Activated naive CD8-positive, alpha-beta T cell treated with anti-CD3 and anti-CD28 coated beads for 36 hours (primary cell): ENCODE data around the gene DDX50. TPM values are rescaled to one million over a fixed set of nuclear protein-coding genes. Genes with fewer than 3 reads are reported as not detected.
"Not testable (repeated sequence)": the region's sequence is repeated elsewhere in the genome, so short reads cannot be mapped to it uniquely, and the experiment has no call there.

Experiments used
- DNase-seq: peaks from one replicate; pipeline ENCODE4 v3.0.0; 2021
- H3K27ac Mint-ChIP-seq: one replicate; pipeline ENCODE4 v1.8.0; 2022; ENCODE audit warnings: mild to moderate bottlenecking, moderate library complexity, mixed read lengths
- H3K27me3 Mint-ChIP-seq: one replicate; pipeline ENCODE4 v1.8.0; 2022; ENCODE audit warnings: mild to moderate bottlenecking, mixed read lengths
- H3K36me3 Mint-ChIP-seq: one replicate; pipeline ENCODE4 v1.8.0; 2021; ENCODE audit warnings: mild to moderate bottlenecking, mixed read lengths
- H3K4me1 Mint-ChIP-seq: one replicate; pipeline ENCODE4 v1.8.0; 2021; ENCODE audit warnings: mixed read lengths
- H3K4me3 Mint-ChIP-seq: one replicate; pipeline ENCODE4 v1.8.0; 2022; ENCODE audit warnings: mild to moderate bottlenecking, moderate library complexity, mixed read lengths
- H3K9me3 Mint-ChIP-seq: one replicate; pipeline ENCODE4 v1.8.0; 2022; ENCODE audit warnings: mixed read lengths
- total RNA-seq, 2 experiments: library from RNA; stranded (reverse); gene quantifications; one replicate each; pipeline ENCODE4 v1.2.3, GENCODE V29; 2021

Gene DDX50
- total RNA-seq, 2 experiments from 2014 or later, result 74.1 to 79.1 TPM

DNA sequence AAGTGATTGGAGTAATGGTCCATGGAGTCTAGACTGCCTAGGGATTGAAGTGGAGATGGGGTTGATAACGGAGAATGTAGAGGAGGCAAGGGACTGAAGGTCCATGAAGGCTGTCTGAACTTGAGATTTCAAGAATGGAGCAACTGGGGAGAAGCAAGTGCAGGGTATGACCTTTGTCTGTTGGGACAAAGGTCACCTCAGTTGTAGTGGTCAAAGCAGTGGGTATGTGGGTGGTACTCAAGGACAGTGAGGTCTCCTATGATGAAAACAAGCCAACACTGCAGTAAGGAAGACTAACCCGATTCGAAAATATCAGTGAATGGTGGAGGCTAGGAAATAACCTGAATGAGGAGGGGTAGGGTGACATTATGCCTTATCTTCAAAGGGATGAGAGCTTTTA is 49.5 kb downstream of the DDX50 start:
- Mint-ChIP-seq H3K4me1 (peaks cover 1% of the 10 kb centered on the region), H3K36me3 (peaks cover 29% of the 10 kb centered on the region), H3K4me3 (no peak overlapping the region), H3K27ac (no peak overlapping the region), H3K27me3 (no peaks in the 10 kb centered on the region), H3K9me3 (no peaks in the 10 kb centered on the region)
- no peak for DNase-seq

DNA sequence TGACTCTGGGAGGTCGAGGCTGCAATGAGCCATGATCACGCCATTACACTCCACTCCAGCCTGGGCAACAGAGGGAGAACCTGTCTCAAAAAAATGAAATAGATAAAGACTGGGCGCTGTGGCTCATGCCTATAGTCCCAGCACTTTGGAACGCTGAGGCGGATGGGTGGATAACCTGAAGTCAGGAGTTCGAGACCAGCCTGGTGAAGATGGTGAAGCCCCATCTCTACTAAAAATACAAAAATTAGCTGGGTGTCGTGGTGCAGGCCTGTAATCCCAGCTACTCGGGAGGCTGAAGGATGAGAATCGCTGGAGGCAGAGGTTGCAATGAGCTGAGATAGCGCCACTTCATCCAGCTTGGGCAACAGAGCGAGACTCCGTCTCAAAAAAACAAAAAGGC is 53.8 kb downstream of the DDX50 start:
- peak overlapping the region; percentile 78 for H3K27ac Mint-ChIP-seq
- no peak for DNase-seq
- peaks cover 4% of the 10 kb centered on the region for H3K27me3 Mint-ChIP-seq
- no peaks in the 10 kb centered on the region for H3K9me3 Mint-ChIP-seq
- peaks cover 49% of the 10 kb centered on the region for H3K36me3 Mint-ChIP-seq
- H3K4me3 Mint-ChIP-seq, result peak overlapping the region; percentile 99
- H3K4me1 Mint-ChIP-seq, result peaks cover 20% of the 10 kb centered on the region

DNA sequence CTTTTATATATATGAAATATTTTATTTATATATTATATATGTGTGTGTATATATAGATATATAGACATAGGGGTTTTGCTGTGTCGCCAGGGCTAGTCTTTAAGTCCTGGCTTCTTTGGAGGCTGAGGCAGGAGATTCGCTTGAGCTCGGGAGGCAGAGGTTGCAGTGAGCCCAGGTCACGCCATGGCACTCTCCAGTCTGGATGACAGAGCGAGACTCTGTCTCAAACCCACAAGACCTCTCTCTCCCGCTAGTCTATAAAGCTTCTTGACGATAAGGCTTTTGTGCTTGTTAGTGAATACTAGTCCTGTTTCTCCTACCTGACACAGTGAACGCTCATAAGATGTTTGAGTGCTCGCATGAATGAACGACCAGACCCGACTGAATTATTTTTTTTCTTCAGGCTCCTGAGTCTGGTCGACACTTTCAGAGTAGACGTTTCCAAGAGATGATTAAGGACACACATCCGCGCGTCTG is 54.3 kb downstream of the DDX50 start:
- Mint-ChIP-seq H3K27me3 (peaks cover 4% of the 10 kb centered on the region), H3K9me3 (no peaks in the 10 kb centered on the region), H3K4me3 (peak overlapping the region; percentile 99), H3K36me3 (peaks cover 51% of the 10 kb centered on the region), H3K4me1 (peaks cover 24% of the 10 kb centered on the region), H3K27ac (peak overlapping the region; percentile 100)
- DNase-seq, result peak; percentile 34

DNA sequence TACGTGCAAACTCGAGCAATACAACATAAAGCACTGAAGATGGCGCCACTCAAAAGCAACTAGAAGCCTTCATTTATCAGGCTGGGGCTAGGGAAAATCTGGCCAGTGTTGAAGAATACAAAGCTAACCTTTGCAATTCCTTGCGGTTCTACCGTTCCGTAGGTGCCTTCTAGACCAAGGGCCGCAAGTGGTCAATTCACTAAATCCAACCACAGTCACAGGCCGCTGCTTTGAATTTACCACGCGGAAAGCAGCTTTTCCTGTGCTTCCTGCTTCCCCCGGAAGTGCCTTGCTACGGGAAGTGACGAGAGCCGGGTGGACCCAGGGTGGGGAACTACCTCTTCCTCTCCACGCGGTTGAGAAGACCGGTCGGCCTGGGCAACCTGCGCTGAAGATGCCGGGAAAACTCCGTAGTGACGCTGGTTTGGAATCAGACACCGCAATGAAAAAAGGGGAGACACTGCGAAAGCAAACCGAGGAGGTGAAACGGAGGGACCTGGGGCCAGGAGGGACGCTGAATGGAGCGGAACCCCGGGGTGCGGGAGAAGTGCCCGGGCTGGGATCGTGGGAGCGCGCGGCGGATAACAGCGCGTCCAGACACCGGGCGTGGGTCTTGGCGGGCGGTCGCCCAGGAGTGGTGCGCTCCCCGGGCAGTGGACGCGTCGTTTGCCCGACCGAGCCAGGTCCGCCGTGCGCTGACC is 54.9 kb downstream of the DDX50 start, which contains the start of gene DDX21:
Gene DDX21, plus strand, starts transcription at position 339 of the 701 bp plus-strand sequence. Its CDS starts 56 bp downstream, at position 395.
- Mint-ChIP-seq H3K36me3 (peaks cover 51% of the 10 kb centered on the region), H3K4me1 (peaks cover 26% of the 10 kb centered on the region), H3K27me3 (peaks cover 4% of the 10 kb centered on the region), H3K4me3 (peak within 1 kb of the TSS; percentile 99), H3K9me3 (no peaks in the 10 kb centered on the region), H3K27ac (peak within 1 kb of the TSS; percentile 100)
- DNase-seq, result peak; percentile 89

GRCh38 chr10:68957284-68957615 is 56.1 kb downstream of the DDX50 start:
- peaks cover 35% of the 10 kb centered on the region for H3K4me1 Mint-ChIP-seq
- no peaks in the 10 kb centered on the region for H3K9me3 Mint-ChIP-seq
- H3K4me3 Mint-ChIP-seq, result peak overlapping the region; percentile 99
- DNase-seq, result no peak
- H3K27me3 Mint-ChIP-seq, result peaks cover 4% of the 10 kb centered on the region
- H3K27ac Mint-ChIP-seq, result peak overlapping the region; percentile 100
- peaks cover 57% of the 10 kb centered on the region for H3K36me3 Mint-ChIP-seq

DNA sequence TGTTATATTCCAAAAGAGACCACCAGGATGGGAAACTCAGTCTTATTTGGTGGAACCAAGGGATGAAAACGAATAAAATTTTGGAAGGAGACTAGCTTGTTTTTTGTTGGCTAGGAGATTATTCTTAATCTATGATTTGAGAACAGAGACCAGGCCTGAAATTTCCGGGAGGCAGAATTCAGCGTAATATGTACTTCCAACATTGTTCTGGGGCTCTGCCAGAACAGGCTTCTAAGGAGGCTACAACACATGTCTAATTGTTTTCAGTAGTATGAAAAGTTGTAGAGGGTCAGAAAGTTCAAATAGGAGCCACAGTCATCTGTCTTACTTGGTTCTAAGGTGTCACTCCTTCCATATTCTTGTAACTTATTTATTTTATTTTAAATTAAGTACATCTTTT is 56.5 kb downstream of the DDX50 start:
- DNase-seq, result no peak
- Mint-ChIP-seq H3K27me3 (peaks cover 4% of the 10 kb centered on the region), H3K36me3 (peaks cover 57% of the 10 kb centered on the region), H3K4me3 (peak overlapping the region; percentile 99), H3K27ac (peak overlapping the region; percentile 100), H3K9me3 (no peaks in the 10 kb centered on the region), H3K4me1 (peaks cover 38% of the 10 kb centered on the region)

DNA sequence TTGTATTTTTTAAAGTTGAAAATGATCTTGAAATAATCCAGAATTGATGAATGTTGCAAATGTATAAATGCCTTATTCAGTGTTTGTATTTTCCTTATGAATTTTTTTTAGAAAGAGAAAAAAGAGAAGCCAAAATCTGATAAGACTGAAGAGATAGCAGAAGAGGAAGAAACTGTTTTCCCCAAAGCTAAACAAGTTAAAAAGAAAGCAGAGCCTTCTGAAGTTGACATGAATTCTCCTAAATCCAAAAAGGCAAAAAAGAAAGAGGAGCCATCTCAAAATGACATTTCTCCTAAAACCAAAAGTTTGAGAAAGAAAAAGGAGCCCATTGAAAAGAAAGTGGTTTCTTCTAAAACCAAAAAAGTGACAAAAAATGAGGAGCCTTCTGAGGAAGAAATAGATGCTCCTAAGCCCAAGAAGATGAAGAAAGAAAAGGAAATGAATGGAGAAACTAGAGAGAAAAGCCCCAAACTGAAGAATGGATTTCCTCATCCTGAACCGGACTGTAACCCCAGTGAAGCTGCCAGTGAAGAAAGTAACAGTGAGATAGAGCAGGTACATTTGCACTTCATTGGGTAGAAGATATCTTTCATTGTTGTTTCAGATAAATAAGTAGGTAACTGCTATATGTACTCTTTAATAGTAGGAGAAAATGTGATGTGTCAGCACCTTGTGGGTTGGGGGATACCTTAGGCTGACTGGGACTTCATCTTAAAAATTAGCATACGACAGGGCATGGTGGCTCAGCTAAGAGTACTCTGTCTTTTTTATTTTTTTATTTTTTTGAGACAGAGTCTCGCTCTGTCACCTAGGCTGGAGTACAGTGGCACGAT is 58.8 kb downstream of the DDX50 start:
- Mint-ChIP-seq H3K9me3 (no peaks in the 10 kb centered on the region), H3K27me3 (peaks cover 4% of the 10 kb centered on the region), H3K4me1 (peaks cover 38% of the 10 kb centered on the region), H3K36me3 (peaks cover 64% of the 10 kb centered on the region), H3K4me3 (peak overlapping the region; percentile 46), H3K27ac (peak overlapping the region; percentile 73)
- DNase-seq, result no peak

- H3K4me1 Mint-ChIP-seq, result peaks cover 36% of the 10 kb centered on the region
- peaks cover 59% of the 10 kb centered on the region for H3K36me3 Mint-ChIP-seq
- H3K9me3 Mint-ChIP-seq, result no peaks in the 10 kb centered on the region
- no peaks in the 10 kb centered on the region for H3K27me3 Mint-ChIP-seq
- H3K4me3 Mint-ChIP-seq, result no peak overlapping the region
- DNase-seq, result no peak
- H3K27ac Mint-ChIP-seq, result no peak overlapping the region
These were observed 62.0 kb downstream of the DDX50 start for GRCh38 chr10:68963151-68963550.

- peaks cover 34% of the 10 kb centered on the region for H3K36me3 Mint-ChIP-seq
These were observed 72.9 kb downstream of the DDX50 start for GRCh38 chr10:68973975-68974374.

DNA sequence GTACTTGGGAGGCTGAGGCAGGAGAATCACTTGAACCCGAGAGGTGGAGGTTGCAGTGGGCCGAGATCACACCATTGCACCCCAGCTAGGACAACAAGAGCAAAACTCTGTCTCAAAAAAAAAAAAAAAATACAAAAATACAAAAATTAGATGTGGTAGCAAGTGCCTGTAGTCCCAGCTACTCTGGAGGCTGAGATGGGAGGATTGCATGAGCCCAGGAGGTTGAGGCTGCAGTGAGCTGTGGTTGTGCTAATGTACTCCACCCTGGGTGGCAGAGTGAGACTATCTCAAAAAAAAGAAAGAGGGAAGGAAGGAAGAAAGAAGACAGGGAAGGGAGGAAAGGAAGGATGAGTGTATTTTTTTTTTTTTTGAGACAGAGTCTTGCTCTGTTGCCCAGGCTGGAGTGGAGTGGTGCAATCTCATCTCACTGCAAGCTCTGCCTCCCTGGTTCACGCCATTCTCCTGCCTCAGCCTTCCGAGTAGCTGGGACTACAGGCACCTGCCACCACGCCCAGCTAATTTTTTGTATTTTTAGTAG is 74.9 kb downstream of the DDX50 start:
- peaks cover 30% of the 10 kb centered on the region for H3K36me3 Mint-ChIP-seq
- not testable (repeated sequence) for DNase-seq

More at GRCh38 chr10:68973975-68974374, 72.9 kb downstream of the DDX50 start:
- Mint-ChIP-seq H3K27me3 (no peaks in the 10 kb centered on the region), H3K27ac (no peak overlapping the region), H3K4me3 (no peak overlapping the region), H3K4me1 (peaks cover 12% of the 10 kb centered on the region), H3K9me3 (no peaks in the 10 kb centered on the region)
- DNase-seq, result no peak

DNA sequence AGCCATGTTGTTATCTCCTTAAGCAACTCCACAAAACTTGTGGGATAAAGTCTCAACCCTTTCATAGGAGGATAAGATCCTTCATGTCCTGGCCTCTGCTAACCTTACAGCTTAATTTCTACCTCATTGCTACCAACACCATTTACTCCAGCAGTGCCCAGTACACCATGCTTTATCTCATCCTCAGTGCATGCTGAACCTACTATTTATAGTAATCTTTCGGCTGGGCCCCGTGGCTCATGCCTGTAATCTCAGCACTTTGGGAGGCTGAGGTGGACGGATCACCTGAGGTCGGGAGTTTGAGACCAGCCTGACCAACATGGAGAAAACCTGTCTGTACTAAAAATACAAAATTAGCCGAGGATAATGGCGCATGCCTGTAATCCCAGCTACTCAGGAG is 78.6 kb downstream of the DDX50 start:
- H3K4me1 Mint-ChIP-seq, result peaks cover 10% of the 10 kb centered on the region
- H3K36me3 Mint-ChIP-seq, result peaks cover 42% of the 10 kb centered on the region
- H3K27ac Mint-ChIP-seq, H3K27me3 Mint-ChIP-seq, H3K4me3 Mint-ChIP-seq, DNase-seq, H3K9me3 Mint-ChIP-seq: not testable (repeated sequence)

More for the DNA sequence above, 74.9 kb downstream of the DDX50 start:
- peaks cover 13% of the 10 kb centered on the region for H3K4me1 Mint-ChIP-seq
- H3K27me3 Mint-ChIP-seq, H3K9me3 Mint-ChIP-seq, H3K4me3 Mint-ChIP-seq, H3K27ac Mint-ChIP-seq: not testable (repeated sequence)

DNA sequence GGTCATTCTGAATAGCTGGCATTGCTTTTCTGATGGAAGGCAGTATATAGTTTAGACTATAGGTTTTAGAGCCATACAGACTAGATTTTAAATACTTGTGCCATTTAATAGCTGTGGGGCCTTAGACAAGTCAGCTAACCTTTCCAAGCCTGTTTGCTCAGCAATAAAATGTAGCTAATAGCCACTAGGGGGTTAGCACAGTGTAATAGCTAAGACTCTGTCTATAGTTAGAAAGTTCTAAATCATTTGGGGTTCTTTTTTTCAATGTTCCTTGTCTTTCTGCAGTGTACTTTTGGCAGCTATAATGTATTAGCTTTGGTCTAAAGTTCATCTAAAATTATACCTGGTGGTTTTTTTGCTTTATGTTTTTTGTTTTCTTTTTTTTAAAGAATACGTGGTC is 80.0 kb downstream of the DDX50 start:
- H3K36me3 Mint-ChIP-seq, result peaks cover 42% of the 10 kb centered on the region
- H3K27ac Mint-ChIP-seq, result no peak overlapping the region
- H3K4me1 Mint-ChIP-seq, result peaks cover 10% of the 10 kb centered on the region
- no peaks in the 10 kb centered on the region for H3K27me3 Mint-ChIP-seq
- no peak for DNase-seq
- no peaks in the 10 kb centered on the region for H3K9me3 Mint-ChIP-seq
- no peak overlapping the region for H3K4me3 Mint-ChIP-seq

GRCh38 chr10:68982389-68982788 is 81.3 kb downstream of the DDX50 start:
- Mint-ChIP-seq H3K9me3 (no peaks in the 10 kb centered on the region), H3K4me1 (peaks cover 12% of the 10 kb centered on the region), H3K27ac (peak overlapping the region; percentile 16), H3K36me3 (peaks cover 43% of the 10 kb centered on the region), H3K4me3 (no peak overlapping the region), H3K27me3 (no peaks in the 10 kb centered on the region)
- DNase-seq, result no peak

DNA sequence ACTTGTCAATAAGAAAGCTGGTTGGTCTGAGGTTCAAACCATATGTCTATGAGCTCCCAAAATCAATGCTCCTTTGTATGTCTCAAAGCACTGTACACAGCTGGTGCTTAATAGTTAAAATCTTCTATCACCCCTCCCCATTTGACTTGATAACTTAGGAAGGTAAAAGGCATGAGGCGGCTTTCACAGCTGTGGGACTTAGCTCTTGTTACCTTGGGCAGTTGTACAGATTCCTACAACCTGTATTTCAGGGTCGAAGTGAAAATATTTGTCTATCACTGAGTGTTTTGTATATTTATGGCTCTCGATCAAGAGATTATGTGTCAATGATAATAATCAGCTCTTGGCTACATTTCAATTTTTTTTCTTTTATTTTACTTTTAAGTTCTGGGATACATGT is 86.5 kb downstream of the DDX50 start:
- H3K4me3 Mint-ChIP-seq, result peak overlapping the region; percentile 99
- H3K27me3 Mint-ChIP-seq, result peaks cover 3% of the 10 kb centered on the region
- no peak overlapping the region for H3K27ac Mint-ChIP-seq
- DNase-seq, result no peak
- H3K4me1 Mint-ChIP-seq, result peaks cover 34% of the 10 kb centered on the region
- H3K9me3 Mint-ChIP-seq, result no peaks in the 10 kb centered on the region
- peaks cover 36% of the 10 kb centered on the region for H3K36me3 Mint-ChIP-seq
